PFSK-1 (cell line): ENCODE measurements around the gene SMOC2.

Experiments used
- FOXP2 ChIP-seq: optimal IDR thresholded peaks from 2 replicates; pipeline ENCODE3; 2011; ENCODE audit warnings: borderline replicate concordance, control low read depth, inconsistent platforms; ENCODE audit not compliant: insufficient read depth; ENCODE audit errors: extremely low read length, extremely low read depth
- POLR2AphosphoS5 ChIP-seq: IDR thresholded peaks from 2 replicates; pipeline ENCODE4 v1.6.1; 2012; ENCODE audit warnings: low read depth, mild to moderate bottlenecking, control low read depth, low read length, moderate library complexity
- REST ChIP-seq, 2 experiments: IDR thresholded peaks; 2 replicates each; pipeline versions ENCODE4 v1.6.1 to v1.8.0; 2011 to 2012; ENCODE audit warnings: low read depth in 2 of 2, low read length in 2 of 2, control low read depth in 1 of 2, inconsistent platforms in 1 of 2, mild to moderate bottlenecking in 1 of 2, moderate library complexity in 1 of 2; ENCODE audit not compliant: insufficient read depth in 1 of 2
- SIN3A ChIP-seq: IDR thresholded peaks from 2 replicates; pipeline ENCODE4 v1.6.1; 2012; ENCODE audit warnings: mild to moderate bottlenecking, low read length, moderate library complexity, borderline replicate concordance; ENCODE audit not compliant: insufficient read depth
- TAF1 ChIP-seq: IDR thresholded peaks from 2 replicates; pipeline ENCODE4 v1.6.1; 2012; ENCODE audit warnings: low read length, control low read depth, borderline replicate concordance; ENCODE audit not compliant: insufficient read depth

The SMOC2 gene

GRCh38 chr6:168599118-168599494 is 158.1 kb downstream of the SMOC2 start:
- TF ChIP-seq REST (IDR thresholded peaks at IDR 0.05; ENCODE audit: insufficient read depth in 1 of 2, low read depth in 2 of 2, low read length in 2 of 2) (no peak), FOXP2 (no peak), TAF1 (no peak)

- TF ChIP-seq SIN3A: no peak
- TF ChIP-seq TAF1: no peak
- no peak for TF ChIP-seq FOXP2
- no peak for TF ChIP-seq POLR2AphosphoS5
- TF ChIP-seq REST (IDR thresholded peaks at IDR 0.05; ENCODE audit: insufficient read depth in 1 of 2, low read depth in 2 of 2, low read length in 2 of 2): no peak
Measured at GRCh38 chr6:168599769-168600330, 158.9 kb downstream of the SMOC2 start.

- no peak for TF ChIP-seq POLR2AphosphoS5
- TF ChIP-seq TAF1: no peak
- TF ChIP-seq REST (IDR thresholded peaks at IDR 0.05; ENCODE audit: insufficient read depth in 1 of 2, low read depth in 2 of 2, low read length in 2 of 2): no peak
- no peak for TF ChIP-seq SIN3A
- no peak for TF ChIP-seq FOXP2
Measured at GRCh38 chr6:168600381-168600780, 159.4 kb downstream of the SMOC2 start.

GRCh38 chr6:168601111-168601510 is 160.1 kb downstream of the SMOC2 start:
- TF ChIP-seq SIN3A: no peak
- no peak for TF ChIP-seq REST (IDR thresholded peaks at IDR 0.05; ENCODE audit: insufficient read depth in 1 of 2, low read depth in 2 of 2, low read length in 2 of 2)
- TF ChIP-seq TAF1: no peak
- TF ChIP-seq FOXP2: no peak
- no peak for TF ChIP-seq POLR2AphosphoS5

- TF ChIP-seq POLR2AphosphoS5 (no peak), FOXP2 (no peak), SIN3A (no peak), TAF1 (no peak), REST (IDR thresholded peaks at IDR 0.05; ENCODE audit: insufficient read depth in 1 of 2, low read depth in 2 of 2, low read length in 2 of 2) (no peak)
Measured at GRCh38 chr6:168601546-168601945, 160.6 kb downstream of the SMOC2 start.
